SHP77 (cell line): ENCODE data around the gene MEX3D.
"Not testable (repeated sequence)": the region's sequence is repeated elsewhere in the genome, so short reads cannot be mapped to it uniquely, and the experiment has no call there.

Source experiments
- DNase-seq, 2 experiments: peaks; one replicate each; lab custom pipeline; 2025; lab: John Stamatoyannopoulos, UW

The MEX3D gene

DNA sequence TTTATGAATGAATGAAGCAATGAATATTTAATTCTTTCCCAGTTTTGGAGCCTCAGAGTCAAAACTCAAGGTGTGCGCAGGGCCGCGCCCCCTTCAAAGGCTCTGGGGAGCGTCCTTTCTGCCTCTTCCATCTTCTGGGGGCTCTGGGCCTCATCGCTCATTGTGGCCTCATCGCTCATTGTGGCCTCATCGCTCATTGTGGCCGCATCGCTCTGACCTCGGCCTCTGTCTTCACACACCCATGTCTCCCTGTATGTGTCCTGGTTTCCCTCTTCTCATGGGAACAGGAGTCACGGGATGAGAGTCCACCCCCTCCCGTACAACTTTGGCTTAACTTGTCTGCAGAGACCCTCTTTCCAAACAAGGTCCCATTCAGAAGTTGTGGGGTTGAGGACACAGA lies 3.2 kb upstream of the MEX3D start:
- DNase-seq: no peak

GRCh38 chr19:1570836-1571235 lies 2.7 kb upstream of the MEX3D start:
- DNase-seq: no peak

- DNase-seq: no peak
These were observed 1.9 kb upstream of the MEX3D start for GRCh38 chr19:1569997-1570396.

DNA sequence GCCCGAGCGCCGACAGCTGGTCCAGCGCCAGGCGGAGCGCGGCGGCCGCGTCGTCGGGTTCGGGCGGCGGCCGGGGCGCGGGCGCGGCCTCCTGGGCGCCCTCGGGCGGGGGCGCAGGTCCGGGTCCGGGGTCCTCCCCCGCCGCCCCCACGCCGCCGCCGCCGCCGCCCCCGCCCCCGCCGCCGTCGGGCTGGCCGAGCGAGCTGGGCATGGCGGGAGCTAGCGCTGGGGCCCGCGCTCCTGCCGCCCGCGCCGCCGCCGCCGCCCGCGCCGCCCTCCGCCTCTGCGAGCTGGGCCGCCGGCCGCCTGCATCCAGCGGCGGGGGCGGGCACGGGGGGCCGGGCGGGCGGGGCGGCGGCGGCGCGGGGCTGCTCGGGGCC lies 287 bp downstream of the MEX3D start:
- no peak for DNase-seq

GRCh38 chr19:1567116-1567847 lies 843 bp downstream of the MEX3D start:
- no peak for DNase-seq

- DNase-seq: no peak
These were observed 1.6 kb downstream of the MEX3D start for GRCh38 chr19:1566392-1567115.

DNA sequence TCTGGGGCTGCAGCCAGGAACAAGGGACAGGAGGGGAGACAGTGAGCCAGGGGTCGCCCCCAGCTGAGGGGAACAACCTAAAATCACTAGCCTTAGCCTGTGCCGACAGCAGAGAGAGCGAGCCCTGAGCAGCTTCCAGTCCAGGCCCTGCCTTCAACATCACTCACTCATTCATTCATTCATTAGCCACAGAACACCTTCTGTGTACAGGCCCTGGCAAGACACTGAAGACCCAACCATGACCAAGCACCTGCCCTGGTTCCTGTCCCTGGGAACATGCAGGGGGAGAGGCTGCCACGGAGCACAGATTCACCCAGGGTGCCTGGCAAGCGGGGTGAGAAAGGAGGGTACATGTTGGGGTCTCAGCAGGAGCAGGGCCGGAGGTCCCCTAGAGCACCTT lies 4.9 kb downstream of the MEX3D start:
- no peak for DNase-seq

DNA sequence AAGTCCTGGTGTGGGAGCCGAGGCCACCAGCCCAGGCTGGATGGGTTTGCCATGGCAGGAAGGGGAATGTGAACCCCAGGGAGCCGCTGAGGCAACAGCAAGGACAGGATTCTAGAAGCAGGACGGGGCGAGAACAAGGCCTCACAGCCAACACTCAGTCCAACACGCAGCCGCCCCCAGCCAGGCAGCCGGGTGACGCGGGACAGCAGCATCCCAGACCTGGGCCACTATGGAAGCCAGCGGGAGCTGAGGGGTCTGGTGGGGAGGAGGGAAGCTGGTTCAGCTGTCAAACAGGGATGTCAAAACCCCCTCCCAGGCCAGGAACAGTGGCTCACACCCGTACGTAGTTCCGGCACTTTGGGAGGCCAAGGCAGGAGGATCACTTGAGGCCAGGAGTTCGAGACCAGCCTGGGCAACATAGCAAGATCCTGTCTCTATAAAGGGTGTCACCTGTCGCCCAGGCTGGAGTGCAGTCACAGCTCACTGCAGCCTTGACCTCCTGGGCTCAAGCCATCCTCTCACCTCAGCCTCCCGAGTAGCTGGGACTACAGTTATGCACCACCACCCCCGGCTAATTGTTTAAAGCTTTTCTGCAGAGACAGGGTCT lies 6.8 kb downstream of the MEX3D start:
- no peak for DNase-seq

- no peak for DNase-seq
These were observed 7.7 kb downstream of the MEX3D start for GRCh38 chr19:1560286-1560882.

- no peak for DNase-seq
These were observed 9.6 kb downstream of the MEX3D start for GRCh38 chr19:1558552-1558951.

DNA sequence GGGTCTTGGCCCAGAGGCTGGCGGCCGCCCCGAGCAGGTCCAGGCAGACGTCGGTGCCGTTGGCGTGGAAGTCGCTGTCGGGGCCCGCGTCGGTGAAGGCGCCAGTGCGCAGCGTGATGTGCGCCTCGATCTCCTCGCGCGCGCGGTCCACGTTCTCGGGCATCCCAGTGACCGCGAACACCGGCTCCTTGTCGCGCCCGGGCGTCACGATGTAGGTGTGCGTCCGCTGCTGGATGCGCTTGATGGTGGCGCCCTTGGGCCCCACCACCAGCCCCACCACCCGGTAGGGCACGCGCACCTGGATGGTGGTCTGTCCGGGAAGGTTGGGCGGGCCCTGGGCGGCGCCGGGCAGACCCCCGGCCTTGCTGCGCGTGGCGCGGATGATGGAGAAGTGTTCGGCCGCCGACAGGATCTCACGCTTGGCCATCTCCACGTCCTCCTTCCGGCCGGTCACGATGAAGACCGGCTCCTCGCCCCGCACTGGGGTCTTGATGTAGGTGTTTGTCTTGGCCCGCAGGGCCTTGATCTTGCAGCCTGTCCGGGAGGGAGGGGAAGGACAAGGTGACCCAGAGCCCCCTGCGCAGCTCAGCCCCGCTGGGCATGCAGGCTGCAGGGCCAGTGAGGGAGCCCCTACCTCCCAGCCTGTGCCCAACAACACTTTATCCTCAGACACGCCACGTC lies 11.6 kb downstream of the MEX3D start:
- DNase-seq: no peak

DNA sequence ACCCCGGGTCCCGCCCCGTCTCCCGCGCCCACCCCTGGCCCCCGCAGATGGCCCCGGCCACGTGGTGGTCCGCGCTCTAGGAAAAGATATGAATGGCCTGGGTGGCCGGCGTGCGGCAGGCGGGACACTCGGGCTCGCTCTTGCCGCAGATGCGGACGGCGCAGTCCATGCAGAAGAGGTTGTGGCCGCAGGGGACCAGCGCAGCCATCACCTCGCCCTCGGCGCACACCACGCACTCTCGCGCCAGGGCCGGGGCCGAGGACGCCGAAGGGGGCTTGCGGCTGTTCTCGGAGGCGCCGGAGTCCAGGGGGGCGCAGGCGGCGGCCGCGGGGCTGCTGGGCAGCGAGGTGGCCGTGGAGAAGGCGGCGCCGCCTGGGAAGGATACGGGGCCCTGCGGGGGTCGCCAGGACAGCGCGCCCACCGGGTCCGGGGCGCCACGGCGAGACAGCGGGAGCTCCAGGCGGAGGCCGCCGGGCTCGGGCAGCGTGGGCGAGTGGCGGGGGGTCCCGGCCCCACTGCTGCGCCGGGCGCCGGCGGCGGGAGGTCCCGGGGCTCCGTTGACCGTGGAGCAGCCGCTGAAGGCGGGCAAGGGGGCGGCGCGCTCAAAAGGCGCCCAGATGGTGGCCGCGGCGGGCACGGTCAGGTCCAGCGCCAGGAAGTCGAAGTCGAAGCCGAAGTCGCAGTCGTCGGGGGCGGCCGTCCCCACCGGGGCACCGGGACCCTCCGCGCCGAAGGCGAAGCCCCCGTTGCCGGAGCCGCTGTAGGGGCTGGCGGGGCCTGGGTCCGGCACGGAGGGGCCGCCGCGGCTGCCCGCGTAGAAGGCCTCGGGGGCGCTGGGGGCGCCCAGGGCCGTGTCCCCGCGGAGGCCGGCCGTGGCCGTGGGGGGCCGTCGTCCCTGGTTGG lies 12.4 kb downstream of the MEX3D start:
- DNase-seq: no peak

DNA sequence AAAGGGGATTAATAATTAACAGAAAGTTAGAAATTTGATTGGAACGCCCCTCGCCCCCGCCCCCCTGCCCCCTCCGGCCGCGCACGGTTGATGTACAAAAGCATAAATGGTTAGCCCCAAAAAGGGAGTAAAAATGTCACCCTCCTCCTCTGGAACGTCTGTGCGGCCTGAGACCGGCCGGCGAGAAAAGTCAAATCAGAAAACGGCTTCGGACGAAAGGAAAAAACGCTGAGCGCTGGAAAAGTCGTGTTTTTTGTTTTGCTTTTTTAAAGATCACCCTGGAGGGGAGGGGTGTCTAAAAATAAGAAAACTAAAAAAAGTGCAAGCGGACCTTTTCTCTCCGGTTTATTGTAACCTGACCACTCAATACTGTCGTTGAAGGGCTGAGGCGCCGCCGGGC lies 13.2 kb downstream of the MEX3D start:
- DNase-seq: no peak

- DNase-seq: no peak
These were observed 14.7 kb downstream of the MEX3D start for GRCh38 chr19:1553415-1553814.

DNA sequence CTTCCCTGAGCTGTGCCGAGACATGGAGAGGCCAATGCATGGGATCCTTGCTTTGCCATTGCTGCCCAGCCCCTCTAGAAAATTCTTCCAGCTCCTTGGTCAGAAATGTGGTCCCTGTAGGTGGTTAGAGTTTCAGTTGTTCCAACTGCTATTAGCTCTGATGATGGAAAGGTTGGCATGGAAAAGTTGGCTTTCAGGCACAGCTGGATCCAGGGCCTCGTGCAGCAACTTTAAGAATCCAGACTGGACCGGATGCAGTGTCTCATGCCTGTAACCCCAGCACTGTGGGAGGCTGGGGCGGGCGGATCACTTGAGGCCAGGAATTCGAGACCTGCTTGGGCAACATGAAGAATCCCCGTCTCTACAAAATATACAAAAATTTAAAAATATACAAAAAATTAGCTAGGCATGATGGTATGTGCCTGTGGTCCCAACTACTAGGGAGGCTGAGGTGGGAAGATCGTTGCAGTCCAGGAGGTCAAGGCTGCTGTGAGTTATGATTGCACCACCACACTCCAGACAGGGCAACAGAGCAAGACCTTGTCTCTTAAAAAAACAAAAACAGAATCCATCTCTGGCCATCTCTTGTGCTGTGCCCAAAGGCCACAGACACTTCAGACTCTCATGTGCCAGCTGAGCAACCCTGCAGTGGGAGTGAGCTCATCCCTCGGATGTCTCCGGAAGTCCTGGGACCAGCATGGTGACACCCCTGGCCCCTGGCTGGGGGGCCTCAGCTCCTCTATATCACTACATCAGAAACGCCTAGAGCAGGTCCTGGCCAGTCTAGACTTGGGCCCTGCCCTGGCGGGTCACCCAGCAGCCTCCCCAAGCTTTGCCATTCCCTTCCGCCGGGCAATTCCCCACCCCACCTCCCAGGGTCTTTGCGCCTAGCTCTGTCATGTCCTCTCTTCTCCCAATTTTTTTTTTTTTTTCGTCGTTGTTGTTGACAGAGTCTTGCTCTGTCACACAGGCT lies 16.8 kb downstream of the MEX3D start:
- no peak for DNase-seq

DNA sequence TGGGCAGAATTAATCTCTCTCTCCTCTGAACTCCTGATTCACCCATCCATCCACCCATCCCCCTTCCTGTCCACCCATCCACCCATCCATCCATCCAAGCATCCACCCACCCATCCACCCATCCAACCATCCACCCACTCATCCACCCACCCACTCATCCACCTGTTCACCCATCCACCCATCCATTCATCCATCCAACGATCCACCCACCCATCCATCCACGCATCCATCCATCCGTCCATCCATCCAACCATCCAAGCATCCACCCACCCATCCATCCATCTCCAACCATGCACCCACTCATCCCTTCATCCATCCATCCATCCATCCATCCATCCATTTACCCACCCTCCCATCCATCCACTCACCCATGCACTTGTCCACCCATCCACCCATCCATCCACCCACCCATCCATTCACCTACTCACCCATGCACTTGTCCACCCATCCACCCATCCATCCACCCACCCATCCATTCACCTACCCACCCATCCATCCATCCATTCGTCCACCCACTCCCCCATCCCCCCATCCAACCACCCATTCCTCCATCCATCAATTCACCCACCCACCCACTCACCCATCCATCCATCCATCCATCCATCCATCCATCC lies 18.7 kb downstream of the MEX3D start:
- no peak for DNase-seq

- no peak for DNase-seq
These were observed 27.7 kb downstream of the MEX3D start for GRCh38 chr19:1540365-1540925.

GRCh38 chr19:1539749-1540148 lies 28.4 kb downstream of the MEX3D start:
- not testable (repeated sequence) for DNase-seq

- DNase-seq: no peak
These were observed 29.1 kb downstream of the MEX3D start for GRCh38 chr19:1538978-1539377.
